ENCODE results near the gene WAC. TPM values are rescaled to one million over a fixed set of nuclear protein-coding genes. Genes with fewer than 3 reads are reported as not detected.

The WAC gene
- total RNA-seq, 2 experiments from 2014 or later = 111 to 121 TPM

- CTCF ChIA-PET (ENCODE audit: unreplicated experiment) = no interaction called here
- no peak overlapping the region for H2AFZ ChIP-seq (ENCODE audit: low read length)
- no peaks in the 10 kb centered on the region for H3K79me2 ChIP-seq (ENCODE audit: insufficient read depth, low read depth, low read length)
- TF ChIP-seq CTCF (conservative IDR thresholded peaks at IDR 0.05; ENCODE audit: low read length) (no peak), EZH2phosphoT487 (IDR thresholded peaks at IDR 0.05; ENCODE audit: borderline replicate concordance, low read depth, low read length) (no peak)
- POLR2A ChIA-PET = no interaction called here
- no peak for DNase-seq (ENCODE audit: low spot score)
- H4K20me1 ChIP-seq (ENCODE audit: insufficient read depth, low read length) = no peaks in the 10 kb centered on the region
- no peak overlapping the region for H3K27ac ChIP-seq (ENCODE audit: low read depth, low read length, poor library complexity, severe bottlenecking)
- intact Hi-C loops (cut with micrococcal nuclease; ENCODE audit: unreplicated experiment) = no loop called here
- no peak overlapping the region for H3K4me2 ChIP-seq (ENCODE audit: low read length)
- no peak overlapping the region for H3K4me3 ChIP-seq (ENCODE audit: low read depth, low read length, poor library complexity, severe bottlenecking)
- no peaks in the 10 kb centered on the region for H3K36me3 ChIP-seq (ENCODE audit: insufficient read depth, low read length)
- no peaks in the 10 kb centered on the region for H3K4me1 ChIP-seq (ENCODE audit: insufficient read depth, low read length, poor library complexity, severe bottlenecking)
- H3K9me2 ChIP-seq (ENCODE audit: insufficient read depth, low read length) = no peaks in the 10 kb centered on the region
- H3K9me3 ChIP-seq (ENCODE audit: low read length) = no peaks in the 10 kb centered on the region
- no TSS peak for BruUV-seq (replicated peaks)
Measured at GRCh38 chr10:28661035-28661434, 128.1 kb downstream of the WAC start.

- H3K36me3 ChIP-seq (ENCODE audit: insufficient read depth, low read length) = no peaks in the 10 kb centered on the region
- no peaks in the 10 kb centered on the region for H3K9me2 ChIP-seq (ENCODE audit: insufficient read depth, low read length)
- ChIA-PET CTCF (ENCODE audit: unreplicated experiment) (interaction anchor here (1.1 kb wide), 1 partner anchor 327 kb away, joined by 3 read pairs; no protein-coding TSS in a partner anchor), POLR2A (no interaction called here)
- DNase-seq (ENCODE audit: low spot score) = peak; percentile 78
- no TSS peak for BruUV-seq (replicated peaks)
- H3K4me2 ChIP-seq (ENCODE audit: low read length) = no peak overlapping the region
- H4K20me1 ChIP-seq (ENCODE audit: insufficient read depth, low read length) = no peaks in the 10 kb centered on the region
- no peak overlapping the region for H3K27ac ChIP-seq (ENCODE audit: low read depth, low read length, poor library complexity, severe bottlenecking)
- no peaks in the 10 kb centered on the region for H3K4me1 ChIP-seq (ENCODE audit: insufficient read depth, low read length, poor library complexity, severe bottlenecking)
- no peak overlapping the region for H2AFZ ChIP-seq (ENCODE audit: low read length)
- no peak overlapping the region for H3K4me3 ChIP-seq (ENCODE audit: low read depth, low read length, poor library complexity, severe bottlenecking)
- H3K79me2 ChIP-seq (ENCODE audit: insufficient read depth, low read depth, low read length) = no peaks in the 10 kb centered on the region
- intact Hi-C loops (cut with micrococcal nuclease; ENCODE audit: unreplicated experiment) = loop anchor here (1.0 to 2.0 kb wide), 2 partner anchors 328 to 641 kb away; no protein-coding TSS in a partner anchor
- TF ChIP-seq CTCF (conservative IDR thresholded peaks at IDR 0.05; ENCODE audit: low read length) = peak; percentile 99
- no peak for TF ChIP-seq EZH2phosphoT487 (IDR thresholded peaks at IDR 0.05; ENCODE audit: borderline replicate concordance, low read depth, low read length)
- no peaks in the 10 kb centered on the region for H3K9me3 ChIP-seq (ENCODE audit: low read length)
Measured at GRCh38 chr10:28663576-28664368, 130.9 kb downstream of the WAC start.

- no TSS peak for BruUV-seq (replicated peaks)
Measured at GRCh38 chr10:28664369-28664740, 131.4 kb downstream of the WAC start.

More at GRCh38 chr10:28664369-28664740, 131.4 kb downstream of the WAC start:
- intact Hi-C loops (cut with micrococcal nuclease; ENCODE audit: unreplicated experiment) = loop anchor here (1.0 kb wide), 1 partner anchor 327 kb away; no protein-coding TSS in a partner anchor
- Histone ChIP-seq H3K9me2 (ENCODE audit: insufficient read depth, low read length) (no peaks in the 10 kb centered on the region), H3K4me2 (ENCODE audit: low read length) (no peak overlapping the region), H2AFZ (ENCODE audit: low read length) (no peak overlapping the region), H3K9me3 (ENCODE audit: low read length) (no peaks in the 10 kb centered on the region), H3K36me3 (ENCODE audit: insufficient read depth, low read length) (no peaks in the 10 kb centered on the region), H4K20me1 (ENCODE audit: insufficient read depth, low read length) (no peaks in the 10 kb centered on the region), H3K4me1 (ENCODE audit: insufficient read depth, low read length, poor library complexity, severe bottlenecking) (no peaks in the 10 kb centered on the region), H3K79me2 (ENCODE audit: insufficient read depth, low read depth, low read length) (no peaks in the 10 kb centered on the region), H3K27ac (ENCODE audit: low read depth, low read length, poor library complexity, severe bottlenecking) (no peak overlapping the region), H3K4me3 (ENCODE audit: low read depth, low read length, poor library complexity, severe bottlenecking) (no peak overlapping the region)
- TF ChIP-seq CTCF (conservative IDR thresholded peaks at IDR 0.05; ENCODE audit: low read length) (no peak), EZH2phosphoT487 (IDR thresholded peaks at IDR 0.05; ENCODE audit: borderline replicate concordance, low read depth, low read length) (no peak)
- CTCF ChIA-PET (ENCODE audit: unreplicated experiment) = interaction anchor here (1.1 kb wide), 1 partner anchor 327 kb away, joined by 3 read pairs; no protein-coding TSS in a partner anchor
- POLR2A ChIA-PET = no interaction called here
- DNase-seq (ENCODE audit: low spot score) = no peak
